ENCODE results near the gene C3orf20. TPM values are rescaled to one million over a fixed set of nuclear protein-coding genes. Genes with fewer than 3 reads are reported as not detected.

C3orf20 gene
- total RNA-seq, 1 donor from 2014 or later: 0.16 TPM

DNA sequence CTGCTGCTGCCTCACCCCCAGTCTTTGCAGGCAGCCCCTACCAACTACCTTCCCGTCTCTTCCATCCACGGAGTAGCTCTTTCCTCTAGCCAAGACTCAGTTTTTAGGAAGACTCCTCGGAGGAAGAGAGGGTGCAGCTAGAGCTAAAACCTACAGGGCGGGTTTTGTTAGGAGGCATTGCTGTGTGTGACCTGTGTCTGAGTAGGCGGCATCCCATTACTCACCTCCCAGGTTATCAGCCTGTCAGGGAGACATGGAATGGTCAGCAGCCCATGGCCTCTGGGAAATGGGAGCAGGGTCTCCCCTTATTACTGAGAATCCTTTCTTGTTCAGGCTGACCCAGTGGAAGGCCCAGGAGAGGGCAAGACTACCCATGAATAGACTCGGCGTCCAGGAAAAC is 100.1 kb downstream of the C3orf20 start:
- DNase-seq: no peak

DNA sequence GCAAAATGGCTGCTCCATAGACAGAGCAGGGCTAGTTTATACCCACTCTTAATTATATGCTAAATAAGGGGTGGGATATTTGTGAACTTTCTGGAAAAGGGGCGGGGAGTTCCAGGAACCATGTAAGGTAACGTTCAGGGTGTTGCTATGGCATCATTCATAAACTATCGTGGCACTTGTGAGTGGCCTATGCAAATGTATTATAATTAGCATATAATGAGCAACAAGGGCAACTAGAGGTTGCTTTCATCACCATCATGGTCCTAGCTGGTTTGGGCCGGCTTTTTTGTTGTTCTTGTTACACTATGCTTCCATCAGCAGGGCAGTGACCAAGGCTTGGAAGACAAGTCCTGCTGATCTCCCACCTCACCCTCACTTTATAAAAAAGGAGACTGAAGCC is 100.6 kb downstream of the C3orf20 start:
- DNase-seq: no peak

DNA sequence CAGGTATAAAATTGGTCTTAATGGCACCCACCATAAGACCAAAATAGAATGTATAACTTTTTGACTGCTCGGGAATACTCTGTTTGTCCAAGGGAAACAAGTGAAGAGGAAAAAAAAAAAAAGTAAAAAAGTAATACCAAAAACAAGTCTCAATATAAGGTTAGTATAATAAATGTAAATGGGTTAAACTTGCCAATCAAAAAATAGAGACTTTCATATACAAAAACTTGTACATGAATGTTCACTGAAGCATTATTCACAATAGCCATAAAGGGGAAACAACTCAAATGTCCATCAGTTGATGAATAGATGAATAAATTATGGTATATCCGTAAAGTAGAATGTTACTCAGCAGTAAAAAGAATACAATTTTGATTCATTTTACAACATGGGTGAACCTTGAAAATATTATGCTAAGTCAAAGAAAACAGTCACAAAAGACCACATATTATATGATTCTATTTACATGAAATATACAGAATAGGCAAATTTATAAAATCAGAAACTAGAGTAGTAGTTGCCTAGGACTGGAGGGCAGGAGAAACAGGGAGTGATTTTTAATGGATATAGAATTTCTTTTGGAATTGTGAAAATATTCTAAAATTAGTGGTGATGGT is 104.2 kb downstream of the C3orf20 start:
- no peak for DNase-seq

DNA sequence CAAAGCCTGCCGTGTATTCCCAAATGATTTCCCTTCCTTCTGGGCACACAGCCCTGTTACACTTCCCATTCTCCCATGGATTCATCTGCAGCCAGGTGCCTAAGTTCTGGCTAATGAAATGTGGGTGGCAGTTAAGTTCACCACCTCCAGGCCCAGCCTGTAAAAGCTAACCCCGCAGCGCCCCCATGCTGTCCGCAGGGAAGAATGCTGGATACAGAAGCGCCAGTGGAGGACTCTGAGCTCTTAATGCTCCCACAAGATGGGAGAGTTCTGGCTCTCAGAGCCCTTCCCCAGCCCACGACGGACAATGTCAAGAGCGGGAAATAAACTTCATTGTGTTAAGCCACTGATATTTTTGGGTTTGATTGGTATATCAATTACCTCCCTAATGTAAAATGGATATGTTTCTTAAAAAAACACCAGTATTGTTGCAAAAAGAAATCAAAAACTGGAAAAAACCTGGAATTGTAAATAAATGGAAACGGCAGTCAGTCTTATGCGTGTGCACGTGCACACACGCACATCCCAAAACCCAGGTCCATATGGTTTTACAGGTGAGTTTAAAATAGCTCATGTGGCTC is 106.1 kb downstream of the C3orf20 start:
- DNase-seq: no peak

GRCh38 chr3:14783480-14784086 is 108.6 kb downstream of the C3orf20 start:
- DNase-seq: no peak

DNA sequence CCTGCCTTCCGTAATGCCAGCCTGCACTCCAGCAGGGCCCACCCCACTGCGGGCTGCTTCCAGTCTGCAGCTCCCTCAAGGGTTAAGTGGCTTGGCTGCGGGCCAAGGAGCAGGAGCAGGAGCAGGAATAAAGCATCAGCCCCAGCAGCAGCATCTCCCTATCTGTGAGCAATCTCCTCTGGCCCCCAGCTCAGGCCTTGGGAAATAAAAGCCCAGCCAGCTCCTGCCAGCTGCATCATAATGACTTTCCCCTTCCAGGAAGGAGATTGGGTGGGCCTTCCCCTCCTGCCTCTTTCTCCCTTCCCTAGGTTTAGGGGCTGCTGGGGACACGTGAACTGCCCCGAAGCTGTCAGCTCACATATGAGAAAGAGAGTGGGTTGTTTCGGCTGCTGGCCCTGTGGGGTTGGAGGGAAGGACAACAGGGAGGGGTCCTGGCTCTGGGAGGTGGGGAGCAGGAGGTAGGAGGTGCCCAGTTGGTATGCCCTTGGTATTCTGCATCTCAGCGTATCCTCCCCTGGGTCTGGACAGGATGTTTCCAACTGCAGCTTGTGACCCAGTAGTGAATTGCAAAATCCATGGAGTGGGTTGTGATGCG is 109.2 kb downstream of the C3orf20 start:
- DNase-seq: no peak

DNA sequence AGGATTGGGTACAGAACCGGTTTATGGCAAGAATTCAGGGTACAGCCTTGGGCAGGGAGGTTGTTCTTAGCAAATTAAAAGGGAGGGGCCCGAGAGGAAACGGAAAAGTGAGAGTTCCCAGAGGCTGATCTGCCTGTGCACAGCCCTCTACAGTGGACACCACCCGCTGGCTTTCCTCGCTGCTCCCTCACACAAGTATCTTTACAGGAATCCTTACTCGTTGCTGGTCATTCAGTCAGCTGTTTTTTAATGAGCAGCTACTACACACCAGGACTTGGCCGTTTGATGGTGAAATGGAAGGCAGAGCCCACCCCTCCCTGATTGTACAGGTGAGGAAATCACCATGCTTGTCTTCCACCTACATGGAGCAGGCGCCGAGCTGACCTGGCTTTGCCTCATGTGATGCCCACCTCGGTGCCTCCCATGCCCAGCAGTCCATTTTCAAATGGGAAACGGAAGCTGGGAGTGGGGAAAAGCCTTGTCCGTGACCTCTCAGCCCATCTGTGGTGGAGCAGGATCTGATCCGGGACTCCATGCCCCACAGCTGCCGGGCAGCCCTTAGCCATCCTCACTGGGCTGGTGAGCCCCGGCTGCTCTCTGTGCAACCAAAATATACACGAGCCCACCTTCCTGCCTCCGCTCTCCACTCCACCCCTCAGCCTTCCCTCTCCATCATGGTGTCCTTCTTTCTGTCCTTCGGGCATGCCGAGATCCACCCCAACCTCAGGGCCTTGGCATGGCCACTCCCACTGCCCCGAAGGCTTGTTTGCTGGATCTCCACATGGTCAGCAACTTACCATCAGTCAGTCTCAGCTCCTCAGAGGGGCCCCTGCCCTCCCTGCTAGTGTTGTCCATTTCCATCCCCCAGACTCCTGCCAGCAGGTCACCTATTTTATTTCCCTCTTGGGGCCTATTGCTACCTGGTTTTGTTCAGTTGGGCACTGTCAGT is 110.5 kb downstream of the C3orf20 start:
- no peak for DNase-seq

GRCh38 chr3:14786369-14786768 is 111.4 kb downstream of the C3orf20 start:
- no peak for DNase-seq

DNA sequence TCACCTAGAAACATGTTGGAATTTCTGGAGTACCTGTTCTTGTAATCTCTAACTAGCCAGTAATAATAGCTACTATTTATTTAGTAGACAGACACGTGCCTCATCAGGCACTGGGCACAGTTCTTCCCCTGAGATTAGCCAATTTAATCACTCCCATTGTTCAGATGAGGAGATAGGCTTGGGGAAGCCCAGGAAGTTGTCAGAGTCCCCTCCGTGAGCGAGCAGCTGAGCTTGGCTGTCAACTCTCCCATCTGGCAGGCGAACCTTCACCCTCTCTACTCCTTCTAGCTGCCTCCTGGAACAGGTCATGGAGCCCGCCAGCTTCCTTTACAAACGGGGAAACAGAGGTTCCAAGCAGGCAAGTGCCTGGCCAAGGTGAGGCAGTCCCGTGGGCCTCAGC is 112.7 kb downstream of the C3orf20 start:
- no peak for DNase-seq

DNA sequence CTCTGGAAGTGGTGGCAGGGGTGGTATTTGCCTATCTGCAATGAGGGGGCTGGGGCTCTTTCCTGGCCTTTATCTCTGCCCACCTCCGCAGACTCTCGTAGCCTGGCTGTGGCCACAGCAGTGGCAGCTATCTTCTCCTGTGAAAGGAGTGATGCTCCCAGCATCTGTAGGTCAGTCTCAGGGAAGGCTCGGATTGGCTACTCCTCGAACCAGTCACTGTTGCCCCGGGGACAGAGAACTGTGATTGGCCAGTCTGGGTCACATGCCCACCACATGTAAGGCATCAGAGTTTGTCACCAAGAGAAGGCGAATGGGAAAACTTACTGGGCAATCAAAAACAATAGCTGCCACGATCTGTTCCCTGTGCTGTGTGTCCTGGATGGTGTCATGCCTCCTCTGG is 113.7 kb downstream of the C3orf20 start:
- DNase-seq: no peak

DNA sequence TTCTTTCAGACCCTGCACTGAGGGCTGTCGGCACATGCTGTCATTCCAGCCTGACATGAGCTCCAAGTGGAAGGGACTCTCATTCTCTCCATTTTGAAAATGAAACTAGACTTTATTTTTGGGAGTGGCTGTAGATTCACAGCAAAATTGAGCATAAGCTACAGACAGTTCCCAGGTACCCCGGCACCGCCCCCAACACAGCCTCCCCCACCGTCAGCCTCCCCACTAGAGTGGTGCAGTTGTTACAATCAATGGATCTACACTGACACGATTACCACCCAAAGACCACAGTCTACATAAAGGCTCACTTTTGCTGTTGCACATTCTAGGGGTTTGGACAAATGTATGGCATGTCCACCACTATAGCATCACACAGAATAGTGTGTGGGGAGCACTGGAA is 114.3 kb downstream of the C3orf20 start:
- DNase-seq: no peak

DNA sequence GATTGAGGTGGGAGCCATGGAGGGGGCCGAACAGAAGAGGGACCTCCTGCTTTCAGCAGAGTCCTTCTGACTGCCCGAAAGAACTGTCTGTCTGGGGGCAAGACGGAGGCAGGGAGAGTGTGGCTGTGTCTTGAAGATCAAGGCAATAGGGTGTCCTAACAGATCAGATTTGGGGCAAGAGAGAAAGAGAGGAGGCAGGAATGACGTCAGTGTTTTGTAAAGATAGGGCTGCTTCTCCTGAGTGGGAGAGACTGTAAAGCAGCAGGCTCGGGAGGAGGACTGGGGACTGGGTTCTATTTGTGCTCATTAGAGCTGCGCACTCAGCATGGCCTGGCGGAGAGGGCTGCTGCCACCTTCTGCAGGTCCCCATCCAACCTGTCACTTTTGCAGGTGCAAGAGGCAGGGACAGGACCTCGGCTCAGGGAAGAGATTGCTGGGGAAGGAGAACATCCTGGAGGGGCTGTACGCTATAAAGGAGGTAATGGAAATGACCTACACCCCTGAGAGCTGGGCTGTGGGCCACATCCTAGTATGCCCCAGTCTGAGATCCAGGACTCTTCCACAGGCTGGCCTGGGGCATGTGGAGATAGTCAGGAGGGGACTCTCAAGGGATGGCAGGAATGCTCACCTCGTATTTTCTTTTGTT is 114.8 kb downstream of the C3orf20 start:
- DNase-seq: no peak

DNA sequence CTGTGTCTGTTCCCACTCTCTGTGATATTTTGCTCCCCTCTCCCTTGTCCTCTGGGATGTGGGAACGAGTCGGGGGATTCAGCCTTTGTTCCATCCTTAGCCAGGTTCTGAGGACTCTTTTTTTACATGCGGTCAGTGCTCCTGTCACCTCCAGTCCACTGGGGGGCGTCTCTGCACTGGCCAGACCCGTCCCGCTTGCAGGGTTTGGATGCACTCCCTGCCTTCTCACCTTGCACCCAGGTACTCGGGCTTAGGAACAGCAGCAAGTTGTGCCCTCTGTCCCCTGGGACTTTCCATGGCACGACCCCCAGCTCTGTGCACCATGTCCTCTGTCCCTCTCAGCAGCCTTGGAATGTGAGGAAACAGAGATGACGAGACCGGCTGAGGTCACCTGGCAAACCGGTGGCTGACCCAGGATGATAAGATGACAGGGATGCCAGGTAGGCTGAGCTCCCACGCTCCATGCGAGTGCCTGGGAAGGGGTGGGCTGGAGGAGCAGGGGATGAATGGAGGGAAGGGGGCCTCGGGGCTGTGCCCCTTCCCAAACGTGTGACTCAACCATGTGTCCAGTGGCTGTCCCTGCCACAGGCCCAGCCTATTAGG is 116.5 kb downstream of the C3orf20 start:
- DNase-seq: no peak

- DNase-seq: no peak
Measured at GRCh38 chr3:14792691-14793121, 117.8 kb downstream of the C3orf20 start.

- DNase-seq: no peak
Measured at GRCh38 chr3:14793126-14793857, 118.4 kb downstream of the C3orf20 start.

GRCh38 chr3:14793858-14794234 is 118.9 kb downstream of the C3orf20 start:
- no peak for DNase-seq

GRCh38 chr3:14794435-14794834 is 119.5 kb downstream of the C3orf20 start:
- DNase-seq: no peak

- no peak for DNase-seq
Measured at GRCh38 chr3:14795996-14796395, 121.1 kb downstream of the C3orf20 start.

DNA sequence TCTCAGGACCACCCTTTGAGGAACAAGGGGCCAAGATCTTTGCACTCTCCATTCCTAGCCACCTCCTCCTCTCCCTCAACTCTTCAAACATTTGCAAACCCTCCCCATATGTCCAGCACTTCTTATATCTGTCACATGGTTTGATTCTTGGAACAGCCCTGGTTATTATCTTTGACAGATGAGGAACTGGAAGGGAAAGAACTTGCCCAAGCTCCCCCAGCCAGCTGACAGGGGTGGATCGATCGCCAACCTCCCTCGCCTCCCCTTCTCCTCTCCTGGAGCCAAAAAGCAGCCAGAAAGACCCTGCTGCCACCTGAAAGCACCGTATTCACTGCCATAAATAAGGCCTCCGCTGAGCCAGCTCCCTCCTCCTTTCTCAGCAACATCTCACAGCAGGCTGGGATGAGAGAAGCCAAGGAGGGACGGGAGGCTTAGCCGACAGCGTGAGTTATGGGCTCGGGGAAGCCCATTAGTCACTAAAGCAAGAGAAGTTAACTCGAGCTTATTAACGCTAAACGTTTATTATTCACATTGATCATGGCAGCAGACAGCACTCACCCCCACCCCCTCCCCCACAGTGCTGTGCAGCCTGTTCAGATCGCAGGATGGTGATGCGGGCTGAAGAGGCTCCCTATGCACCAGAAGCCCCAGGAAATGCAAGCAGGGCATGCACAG is 121.6 kb downstream of the C3orf20 start:
- no peak for DNase-seq

GRCh38 chr3:14797731-14798130 is 122.8 kb downstream of the C3orf20 start:
- no peak for DNase-seq

Measured in occipital lobe (tissue), 2 donors.